Measurements from ENCODE around the gene SCG2. TPM values are rescaled to one million over a fixed set of nuclear protein-coding genes. Genes with fewer than 3 reads are reported as not detected.

Gene SCG2
- 0.61 TPM for total RNA-seq
- long read RNA-seq = 0 reads

GRCh38 chr2:223601932-223602666, at the start of gene SCG2:
SCG2 (minus strand) TSS chr2:223602361; CDS start chr2:223599282, 3,079 bp downstream.
- intact Hi-C loops (cut with DNase I) = no loop called here
- Histone ChIP-seq H3K4me3 (peak within 1 kb of the TSS; percentile 3), H3K4me1 (no peaks in the 10 kb centered on the region), H3K36me3 (no peaks in the 10 kb centered on the region), H3K27ac (no peak within 1 kb of the TSS), H3K27me3 (no peaks in the 10 kb centered on the region), H3K9me3 (no peaks in the 10 kb centered on the region)
- DNase-seq (peak; percentile 81), ATAC-seq (peak; percentile 92)
- peak; percentile 39 for TF ChIP-seq CTCF (IDR thresholded peaks at IDR 0.05)

GRCh38 chr2:223649554-223650533, 47.7 kb upstream of the SCG2 start:
- no peak for TF ChIP-seq CTCF (IDR thresholded peaks at IDR 0.05)
- no peak overlapping the region for H3K4me3 ChIP-seq
- no peaks in the 10 kb centered on the region for H3K27me3 ChIP-seq
- no peaks in the 10 kb centered on the region for H3K4me1 ChIP-seq
- DNase-seq = no peak
- H3K27ac ChIP-seq = no peak overlapping the region
- intact Hi-C loops (cut with DNase I) = no loop called here
- no peaks in the 10 kb centered on the region for H3K36me3 ChIP-seq
- ATAC-seq = no peak
- H3K9me3 ChIP-seq = no peaks in the 10 kb centered on the region

GRCh38 chr2:223648755-223649154, 46.6 kb upstream of the SCG2 start:
- DNase-seq = no peak
- Histone ChIP-seq H3K4me1 (no peaks in the 10 kb centered on the region), H3K27ac (no peak overlapping the region), H3K27me3 (no peaks in the 10 kb centered on the region), H3K36me3 (no peaks in the 10 kb centered on the region), H3K4me3 (no peak overlapping the region), H3K9me3 (no peaks in the 10 kb centered on the region)
- no peak for TF ChIP-seq CTCF (IDR thresholded peaks at IDR 0.05)
- intact Hi-C loops (cut with DNase I) = no loop called here
- ATAC-seq = no peak

- H3K27ac ChIP-seq = no peak overlapping the region
- no peaks in the 10 kb centered on the region for H3K9me3 ChIP-seq
- DNase-seq = no peak
- no peak overlapping the region for H3K4me3 ChIP-seq
- H3K36me3 ChIP-seq = no peaks in the 10 kb centered on the region
- no peak for TF ChIP-seq CTCF (IDR thresholded peaks at IDR 0.05)
- no peaks in the 10 kb centered on the region for H3K27me3 ChIP-seq
- intact Hi-C loops (cut with DNase I) = no loop called here
- no peak for ATAC-seq
- no peaks in the 10 kb centered on the region for H3K4me1 ChIP-seq
Measured at GRCh38 chr2:223647258-223647952, 45.2 kb upstream of the SCG2 start.

- H3K36me3 ChIP-seq = no peaks in the 10 kb centered on the region
- no peaks in the 10 kb centered on the region for H3K9me3 ChIP-seq
- intact Hi-C loops (cut with DNase I) = no loop called here
- ATAC-seq = no peak
- no peak for TF ChIP-seq CTCF (IDR thresholded peaks at IDR 0.05)
- H3K27me3 ChIP-seq = no peaks in the 10 kb centered on the region
- DNase-seq = no peak
- no peaks in the 10 kb centered on the region for H3K4me1 ChIP-seq
- H3K4me3 ChIP-seq = no peak overlapping the region
- no peak overlapping the region for H3K27ac ChIP-seq
Measured at GRCh38 chr2:223644136-223644535, 42.0 kb upstream of the SCG2 start.
